Activated CD4-positive, CD25-positive, alpha-beta regulatory T cell treated with anti-CD3 and anti-CD28 coated beads, Interleukin-2, amount 50 U/mL, for 24 hours (primary cell): ENCODE data around the gene SOCS3.
A peak's percentile ranks its signal among the peaks of the same experiment; 100 is the strongest.

Experiments
- ATAC-seq, 2 donors: fragments of 150-1000 bp; cut with Tn5 transposase; one replicate each; pipeline ENCODE4 v1.10.0; 2021; ENCODE audit warnings: mild to moderate bottlenecking in 1 of 2, moderate library complexity in 1 of 2

SOCS3 gene

GRCh38 chr17:78390241-78391050 lies 30.6 kb upstream of the SOCS3 start:
- no peak for ATAC-seq

GRCh38 chr17:78387977-78388941 lies 28.4 kb upstream of the SOCS3 start:
- ATAC-seq = no peak

- ATAC-seq = no peak
Measured at GRCh38 chr17:78384479-78385175, 24.8 kb upstream of the SOCS3 start.

GRCh38 chr17:78383725-78384471 lies 24.0 kb upstream of the SOCS3 start:
- ATAC-seq = peak; percentile 18 to 33

GRCh38 chr17:78381601-78382232 lies 21.8 kb upstream of the SOCS3 start:
- peak; percentile 67 to 71 for ATAC-seq

- no peak for ATAC-seq
Measured at GRCh38 chr17:78380370-78380769, 20.5 kb upstream of the SOCS3 start.

GRCh38 chr17:78379131-78379491 lies 19.2 kb upstream of the SOCS3 start:
- ATAC-seq = no peak

- ATAC-seq = peak; percentile 3 to 4
Measured at GRCh38 chr17:78378225-78379130, 18.6 kb upstream of the SOCS3 start, which contains the start of gene PGS1. Gene PGS1, plus strand, starts transcription at chr17:78378649. Its CDS starts 17 bp downstream, at chr17:78378666.

- no peak for ATAC-seq
Measured at GRCh38 chr17:78377858-78378224, 18.0 kb upstream of the SOCS3 start.

- ATAC-seq = no peak
Measured at GRCh38 chr17:78376161-78376560, 16.3 kb upstream of the SOCS3 start.

GRCh38 chr17:78375401-78376151 lies 15.7 kb upstream of the SOCS3 start:
- ATAC-seq = no peak

- ATAC-seq = no peak
Measured at GRCh38 chr17:78374631-78375274, 14.9 kb upstream of the SOCS3 start.

GRCh38 chr17:78374189-78374588 lies 14.3 kb upstream of the SOCS3 start:
- no peak for ATAC-seq

- no peak for ATAC-seq
Measured at GRCh38 chr17:78372841-78373240, 13.0 kb upstream of the SOCS3 start.

- ATAC-seq = no peak
Measured at GRCh38 chr17:78371056-78371455, 11.2 kb upstream of the SOCS3 start.

GRCh38 chr17:78369791-78370381 lies 10.0 kb upstream of the SOCS3 start:
- no peak for ATAC-seq

GRCh38 chr17:78368854-78369495 lies 9.1 kb upstream of the SOCS3 start:
- no peak for ATAC-seq

- ATAC-seq = no peak
Measured at GRCh38 chr17:78368348-78368747, 8.5 kb upstream of the SOCS3 start.
